ENCODE data around the gene HOXD13. TPM values are rescaled to one million over a fixed set of nuclear protein-coding genes. Genes with fewer than 3 reads are reported as not detected.

The HOXD13 gene
- polyA plus RNA-seq, 1 experiment = not detected

- ChIA-PET CTCF (interaction anchor here (0.6 kb wide), 1 partner anchor 22 kb away, joined by 3 read pairs; no protein-coding TSS in a partner anchor), POLR2A (no interaction called here)
These were observed 25.4 kb downstream of the HOXD13 start for GRCh38 chr2:176117823-176118371.

DNA sequence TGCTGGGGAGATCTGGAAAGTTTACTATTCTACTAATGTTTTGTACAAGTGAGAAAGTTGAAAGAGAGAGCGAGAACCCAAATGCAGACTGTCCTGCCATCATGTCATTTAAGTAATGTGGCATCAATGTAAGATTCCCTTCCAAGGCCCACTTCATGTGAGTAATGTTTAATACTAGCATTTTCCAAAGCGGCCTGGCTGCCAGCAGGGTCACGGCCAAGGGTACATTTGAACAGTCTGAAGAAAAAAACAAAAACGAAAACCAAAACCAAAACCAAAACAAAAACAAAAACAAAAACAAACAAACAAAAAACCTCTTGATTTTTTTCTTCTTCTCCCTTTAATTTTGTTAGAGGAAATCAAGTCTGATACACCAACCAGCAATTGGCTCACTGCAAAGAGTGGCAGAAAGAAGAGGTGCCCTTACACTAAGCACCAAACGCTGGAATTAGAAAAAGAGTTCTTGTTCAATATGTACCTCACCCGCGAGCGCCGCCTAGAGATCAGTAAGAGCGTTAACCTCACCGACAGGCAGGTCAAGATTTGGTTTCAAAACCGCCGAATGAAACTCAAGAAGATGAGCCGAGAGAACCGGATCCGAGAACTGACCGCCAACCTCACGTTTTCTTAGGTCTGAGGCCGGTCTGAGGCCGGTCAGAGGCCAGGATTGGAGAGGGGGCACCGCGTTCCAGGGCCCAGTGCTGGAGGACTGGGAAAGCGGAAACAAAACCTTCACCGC, 26.2 kb downstream of the HOXD13 start:
- Histone ChIP-seq H3K4me3 (ENCODE audit: low read depth, low read length) (no peak overlapping the region), H3K9me3 (ENCODE audit: control insufficient read depth, insufficient read depth, low read length) (peaks cover 23% of the 10 kb centered on the region), H3K27ac (ENCODE audit: low read depth, low read length) (no peak overlapping the region), H3K27me3 (ENCODE audit: control insufficient read depth, insufficient read depth, low read length) (peaks cover 94% of the 10 kb centered on the region)
- ChIA-PET POLR2A (no interaction called here), CTCF (no interaction called here)
- no peak for DNase-seq (ENCODE audit: low read depth, low spot score)
- TF ChIP-seq CTCF (IDR thresholded peaks at IDR 0.05; ENCODE audit: low read depth, low read length) = peak; percentile 36

More at GRCh38 chr2:176117823-176118371, 25.4 kb downstream of the HOXD13 start:
- Histone ChIP-seq H3K27me3 (ENCODE audit: control insufficient read depth, insufficient read depth, low read length) (peaks cover 95% of the 10 kb centered on the region), H3K4me3 (ENCODE audit: low read depth, low read length) (no peak overlapping the region), H3K9me3 (ENCODE audit: control insufficient read depth, insufficient read depth, low read length) (peaks cover 23% of the 10 kb centered on the region), H3K27ac (ENCODE audit: low read depth, low read length) (no peak overlapping the region)
- TF ChIP-seq CTCF (IDR thresholded peaks at IDR 0.05; ENCODE audit: low read depth, low read length) = no peak
- no peak for DNase-seq (ENCODE audit: low read depth, low spot score)

DNA sequence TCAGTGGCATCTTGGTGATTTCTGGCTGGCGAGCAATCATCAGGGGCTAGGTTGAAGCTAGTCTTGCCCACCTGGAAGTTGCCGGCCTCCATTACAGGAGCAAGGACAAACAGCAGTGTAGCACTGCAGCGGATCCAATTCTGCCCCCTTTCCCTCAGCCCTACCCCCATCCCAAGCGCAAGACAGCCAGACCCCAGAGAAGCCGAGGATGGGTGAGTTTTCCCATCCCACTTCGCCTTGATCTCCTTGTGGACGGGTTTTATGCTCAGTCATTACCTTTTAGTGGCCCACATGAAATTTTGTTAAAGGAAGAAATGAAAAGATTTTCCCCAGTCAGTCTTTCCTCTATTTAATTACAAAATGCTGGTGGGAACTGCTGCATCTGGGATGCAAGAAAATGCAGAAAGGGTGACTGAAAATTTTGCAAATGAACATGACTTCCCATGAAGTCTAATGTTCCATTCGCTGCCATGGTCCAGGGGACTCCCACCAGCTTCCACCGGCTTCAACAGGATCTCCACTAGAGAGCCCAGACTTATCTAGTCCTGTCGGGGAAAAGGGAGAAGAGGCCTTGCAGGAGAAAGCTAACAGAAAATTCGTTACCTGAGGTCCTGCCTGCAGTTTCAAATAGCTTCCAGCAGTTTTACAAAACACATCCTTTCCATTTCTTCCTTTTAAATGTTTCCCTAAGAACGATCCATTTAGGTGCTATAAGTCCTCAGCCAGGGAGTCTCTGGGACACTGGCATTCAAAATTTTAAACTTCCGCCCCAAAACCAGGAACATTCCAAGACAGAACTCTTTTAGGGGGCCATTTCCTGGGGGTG, 28.1 kb downstream of the HOXD13 start:
- CTCF ChIA-PET = interaction anchor here (0.8 to 3.1 kb wide), 8 partner anchors 10 to 531 kb away, joined by 3 to 17 read pairs (median 4); no protein-coding TSS in a partner anchor
- no peak for TF ChIP-seq CTCF (IDR thresholded peaks at IDR 0.05; ENCODE audit: low read depth, low read length)
- POLR2A ChIA-PET = no interaction called here

GRCh38 chr2:176121190-176122051, 28.9 kb downstream of the HOXD13 start:
- no peak overlapping the region for H3K4me3 ChIP-seq (ENCODE audit: low read depth, low read length)
- no peak overlapping the region for H3K27ac ChIP-seq (ENCODE audit: low read depth, low read length)
- CTCF ChIA-PET = interaction anchor here (0.8 to 3.1 kb wide), 8 partner anchors 11 to 693 kb away, joined by 3 to 17 read pairs (median 4); no protein-coding TSS in a partner anchor
- H3K27me3 ChIP-seq (ENCODE audit: control insufficient read depth, insufficient read depth, low read length) = peaks cover 94% of the 10 kb centered on the region
- no peak for DNase-seq (ENCODE audit: low read depth, low spot score)
- TF ChIP-seq CTCF (IDR thresholded peaks at IDR 0.05; ENCODE audit: low read depth, low read length) = no peak
- H3K9me3 ChIP-seq (ENCODE audit: control insufficient read depth, insufficient read depth, low read length) = peaks cover 15% of the 10 kb centered on the region
- POLR2A ChIA-PET = no interaction called here

More for the DNA sequence above, 28.1 kb downstream of the HOXD13 start:
- no peak overlapping the region for H3K27ac ChIP-seq (ENCODE audit: low read depth, low read length)
- no peak for DNase-seq (ENCODE audit: low read depth, low spot score)
- no peak overlapping the region for H3K4me3 ChIP-seq (ENCODE audit: low read depth, low read length)
- peaks cover 94% of the 10 kb centered on the region for H3K27me3 ChIP-seq (ENCODE audit: control insufficient read depth, insufficient read depth, low read length)
- peaks cover 23% of the 10 kb centered on the region for H3K9me3 ChIP-seq (ENCODE audit: control insufficient read depth, insufficient read depth, low read length)

Data from AG04450 (cell line).